ENCODE measurements around the gene ASAH2.

DNA sequence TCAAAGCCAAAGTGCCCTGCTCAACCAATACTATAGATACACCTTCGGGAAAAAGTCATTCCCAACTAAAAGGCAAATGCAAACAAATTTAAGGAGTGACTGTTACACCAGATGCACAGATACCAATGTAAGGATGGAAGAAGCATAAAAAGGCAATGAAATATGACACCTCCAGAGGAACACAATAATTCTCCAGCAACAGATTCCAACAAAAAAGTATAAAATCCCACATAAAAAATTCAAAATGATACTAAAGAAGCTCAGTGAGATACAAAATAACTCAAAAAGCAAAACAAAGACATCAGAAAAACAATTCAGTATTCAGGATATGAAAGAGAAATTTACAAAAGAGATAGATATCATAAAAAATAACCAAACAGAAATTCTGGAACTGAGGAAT lies 44.1 kb upstream of the ASAH2 start:
- TF ChIP-seq MAX (IDR thresholded peaks at IDR 0.05) (no peak), EGR1 (IDR thresholded peaks at IDR 0.05) (no peak), FOXM1 (IDR thresholded peaks at IDR 0.05; ENCODE audit: borderline replicate concordance, low read depth) (no peak), TCF12 (IDR thresholded peaks at IDR 0.05; ENCODE audit: low read depth) (no peak), NFIC (IDR thresholded peaks at IDR 0.05) (no peak), YY1 (IDR thresholded peaks at IDR 0.05; ENCODE audit: low read depth) (no peak), CREB1 (IDR thresholded peaks at IDR 0.05; ENCODE audit: low read depth) (no peak)
- TF ChIP-seq, protein P1, sequence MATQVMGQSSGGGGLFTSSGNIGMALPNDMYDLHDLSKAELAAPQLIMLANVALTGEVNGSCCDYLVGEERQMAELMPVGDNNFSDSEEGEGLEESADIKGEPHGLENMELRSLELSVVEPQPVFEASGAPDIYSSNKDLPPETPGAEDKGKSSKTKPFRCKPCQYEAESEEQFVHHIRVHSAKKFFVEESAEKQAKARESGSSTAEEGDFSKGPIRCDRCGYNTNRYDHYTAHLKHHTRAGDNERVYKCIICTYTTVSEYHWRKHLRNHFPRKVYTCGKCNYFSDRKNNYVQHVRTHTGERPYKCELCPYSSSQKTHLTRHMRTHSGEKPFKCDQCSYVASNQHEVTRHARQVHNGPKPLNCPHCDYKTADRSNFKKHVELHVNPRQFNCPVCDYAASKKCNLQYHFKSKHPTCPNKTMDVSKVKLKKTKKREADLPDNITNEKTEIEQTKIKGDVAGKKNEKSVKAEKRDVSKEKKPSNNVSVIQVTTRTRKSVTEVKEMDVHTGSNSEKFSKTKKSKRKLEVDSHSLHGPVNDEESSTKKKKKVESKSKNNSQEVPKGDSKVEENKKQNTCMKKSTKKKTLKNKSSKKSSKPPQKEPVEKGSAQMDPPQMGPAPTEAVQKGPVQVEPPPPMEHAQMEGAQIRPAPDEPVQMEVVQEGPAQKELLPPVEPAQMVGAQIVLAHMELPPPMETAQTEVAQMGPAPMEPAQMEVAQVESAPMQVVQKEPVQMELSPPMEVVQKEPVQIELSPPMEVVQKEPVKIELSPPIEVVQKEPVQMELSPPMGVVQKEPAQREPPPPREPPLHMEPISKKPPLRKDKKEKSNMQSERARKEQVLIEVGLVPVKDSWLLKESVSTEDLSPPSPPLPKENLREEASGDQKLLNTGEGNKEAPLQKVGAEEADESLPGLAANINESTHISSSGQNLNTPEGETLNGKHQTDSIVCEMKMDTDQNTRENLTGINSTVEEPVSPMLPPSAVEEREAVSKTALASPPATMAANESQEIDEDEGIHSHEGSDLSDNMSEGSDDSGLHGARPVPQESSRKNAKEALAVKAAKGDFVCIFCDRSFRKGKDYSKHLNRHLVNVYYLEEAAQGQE (IDR thresholded peaks at IDR 0.05; ENCODE audit: low read depth): no peak
